ENCODE results near the gene RAB15. TPM values are rescaled to one million over a fixed set of nuclear protein-coding genes. Genes with fewer than 3 reads are reported as not detected.
A peak's percentile ranks its signal among the peaks of the same experiment; 100 is the strongest.

The RAB15 gene
- 23.1 to 25.0 TPM (median 24.5 TPM) in 3 replicates for total RNA-seq

DNA sequence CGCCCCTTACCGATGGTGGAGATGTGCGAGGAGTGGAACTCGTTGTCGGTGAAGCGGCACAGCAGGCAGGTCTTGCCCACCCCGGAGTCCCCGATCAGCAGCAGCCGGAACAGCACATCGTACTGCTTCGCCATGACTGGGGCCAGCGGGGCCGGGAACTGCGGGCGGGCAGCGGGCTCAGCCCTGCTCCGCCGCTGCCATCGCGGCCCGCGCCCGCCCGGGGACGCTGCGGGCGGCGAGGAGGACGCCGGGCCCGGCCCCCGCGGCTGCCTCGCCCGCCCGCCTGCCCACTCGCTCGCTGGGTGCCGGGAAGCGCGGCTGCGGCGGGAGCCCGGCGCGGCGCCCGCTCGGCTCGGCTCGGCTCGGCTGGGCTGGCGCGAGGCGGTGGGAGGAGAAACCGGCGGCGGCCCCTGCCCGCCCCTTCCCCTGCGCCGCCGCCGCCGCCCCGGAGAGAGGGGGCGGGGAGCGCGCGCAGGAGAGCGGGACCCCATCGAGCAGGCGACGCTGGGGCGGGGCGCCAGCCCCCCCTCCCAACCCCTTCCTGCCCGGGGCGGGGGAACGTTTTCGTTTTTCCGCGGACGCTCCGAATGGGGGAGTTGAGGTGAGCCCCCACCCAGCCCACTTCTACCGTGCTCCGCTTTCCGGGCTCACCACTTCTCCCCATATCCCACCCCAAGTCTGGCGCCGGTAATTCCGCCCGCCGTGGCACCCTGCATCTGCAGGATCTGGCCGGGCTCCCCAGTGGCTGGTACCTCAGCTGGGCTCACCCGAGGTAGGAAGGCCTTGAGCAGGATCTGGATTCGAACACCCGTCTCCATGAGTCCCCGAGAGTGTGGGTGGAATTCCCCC lies at the start of gene RAB15:
TSS of gene RAB15 (minus strand) at position 394 of the 849 bp plus-strand sequence. CDS start at position 134, 260 bp downstream.
- peak within 1 kb of the TSS; percentile 61 for H3K27ac Mint-ChIP-seq
- peaks cover 20% of the 10 kb centered on the region for H3K4me1 Mint-ChIP-seq
- peak within 1 kb of the TSS; percentile 84 for H3K4me3 Mint-ChIP-seq
- no peaks in the 10 kb centered on the region for H3K9me3 Mint-ChIP-seq
- no peaks in the 10 kb centered on the region for H3K27me3 Mint-ChIP-seq (ENCODE audit: low read depth)
- H3K36me3 Mint-ChIP-seq: no peaks in the 10 kb centered on the region
- peak; percentile 42 to 68 for DNase-seq (ENCODE audit: low spot score in 2 of 2, unreplicated experiment in 2 of 2)
- TF ChIP-seq, protein P1, sequence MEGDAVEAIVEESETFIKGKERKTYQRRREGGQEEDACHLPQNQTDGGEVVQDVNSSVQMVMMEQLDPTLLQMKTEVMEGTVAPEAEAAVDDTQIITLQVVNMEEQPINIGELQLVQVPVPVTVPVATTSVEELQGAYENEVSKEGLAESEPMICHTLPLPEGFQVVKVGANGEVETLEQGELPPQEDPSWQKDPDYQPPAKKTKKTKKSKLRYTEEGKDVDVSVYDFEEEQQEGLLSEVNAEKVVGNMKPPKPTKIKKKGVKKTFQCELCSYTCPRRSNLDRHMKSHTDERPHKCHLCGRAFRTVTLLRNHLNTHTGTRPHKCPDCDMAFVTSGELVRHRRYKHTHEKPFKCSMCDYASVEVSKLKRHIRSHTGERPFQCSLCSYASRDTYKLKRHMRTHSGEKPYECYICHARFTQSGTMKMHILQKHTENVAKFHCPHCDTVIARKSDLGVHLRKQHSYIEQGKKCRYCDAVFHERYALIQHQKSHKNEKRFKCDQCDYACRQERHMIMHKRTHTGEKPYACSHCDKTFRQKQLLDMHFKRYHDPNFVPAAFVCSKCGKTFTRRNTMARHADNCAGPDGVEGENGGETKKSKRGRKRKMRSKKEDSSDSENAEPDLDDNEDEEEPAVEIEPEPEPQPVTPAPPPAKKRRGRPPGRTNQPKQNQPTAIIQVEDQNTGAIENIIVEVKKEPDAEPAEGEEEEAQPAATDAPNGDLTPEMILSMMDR (IDR thresholded peaks at IDR 0.05; ENCODE audit: unreplicated experiment): no peak

DNA sequence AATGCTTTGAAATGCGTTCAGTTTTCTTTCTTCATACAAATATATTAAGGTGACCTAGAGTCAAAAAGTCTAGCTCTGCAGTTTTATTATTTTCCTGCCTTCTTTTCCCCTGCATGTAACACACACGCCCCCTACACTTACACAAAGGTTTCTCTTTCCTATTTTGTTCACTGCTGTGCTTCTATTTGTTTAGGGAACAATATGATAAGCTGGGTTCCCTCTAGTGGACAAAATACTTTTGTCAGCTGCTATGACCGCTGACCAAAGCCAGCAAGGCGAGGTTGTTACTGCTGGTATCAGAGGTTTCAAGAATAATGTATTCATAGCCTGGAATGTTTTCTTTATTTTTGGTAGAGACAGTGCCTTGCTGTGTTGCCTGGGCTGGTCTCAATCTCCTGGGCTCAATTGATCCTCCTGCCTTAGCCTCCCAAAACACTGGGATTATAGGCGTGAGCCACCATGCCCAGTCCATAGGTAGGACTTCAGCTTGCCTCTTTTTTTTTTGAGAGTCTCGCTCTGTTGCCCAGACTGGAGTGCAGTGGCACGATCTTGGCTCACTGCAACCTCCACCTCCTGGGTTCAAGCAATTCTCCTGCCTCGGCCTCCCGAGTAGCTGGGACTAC lies 47.9 kb upstream of the RAB15 start:
- DNase-seq (ENCODE audit: low spot score in 2 of 2, unreplicated experiment in 2 of 2): no peak
- Mint-ChIP-seq H3K9me3 (no peaks in the 10 kb centered on the region), H3K4me3 (no peak overlapping the region), H3K27me3 (ENCODE audit: low read depth) (no peaks in the 10 kb centered on the region), H3K36me3 (peaks cover 11% of the 10 kb centered on the region), H3K27ac (no peak overlapping the region), H3K4me1 (peaks cover 3% of the 10 kb centered on the region)
- TF ChIP-seq, protein P1 (IDR thresholded peaks at IDR 0.05; ENCODE audit: unreplicated experiment): peak; percentile 73

DNA sequence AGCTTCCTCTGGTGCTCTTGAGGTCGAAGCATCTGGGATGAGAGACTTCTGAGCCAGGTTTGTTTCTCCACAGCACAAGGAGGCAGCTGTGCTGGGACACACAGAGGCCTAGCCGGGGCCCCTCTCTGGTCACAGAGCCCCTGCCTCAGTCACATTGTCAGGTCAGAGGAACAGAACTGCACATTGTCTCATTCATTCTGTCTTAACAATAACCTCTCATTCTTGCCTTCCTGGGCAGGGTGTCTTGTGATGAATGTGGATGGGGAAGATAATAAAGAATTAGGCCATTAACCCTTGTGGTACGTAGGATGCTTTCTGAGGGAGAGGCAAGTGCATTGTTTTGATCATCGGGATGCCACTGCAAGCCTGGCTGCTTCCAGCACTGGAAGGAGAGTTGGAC lies 44.3 kb upstream of the RAB15 start:
- Mint-ChIP-seq H3K36me3 (peaks cover 20% of the 10 kb centered on the region), H3K9me3 (no peaks in the 10 kb centered on the region), H3K27me3 (ENCODE audit: low read depth) (no peaks in the 10 kb centered on the region), H3K4me3 (no peak overlapping the region), H3K27ac (no peak overlapping the region), H3K4me1 (peaks cover 15% of the 10 kb centered on the region)
- DNase-seq (ENCODE audit: low spot score in 2 of 2, unreplicated experiment in 2 of 2): no peak
- TF ChIP-seq, protein P1 (IDR thresholded peaks at IDR 0.05; ENCODE audit: unreplicated experiment): no peak

DNA sequence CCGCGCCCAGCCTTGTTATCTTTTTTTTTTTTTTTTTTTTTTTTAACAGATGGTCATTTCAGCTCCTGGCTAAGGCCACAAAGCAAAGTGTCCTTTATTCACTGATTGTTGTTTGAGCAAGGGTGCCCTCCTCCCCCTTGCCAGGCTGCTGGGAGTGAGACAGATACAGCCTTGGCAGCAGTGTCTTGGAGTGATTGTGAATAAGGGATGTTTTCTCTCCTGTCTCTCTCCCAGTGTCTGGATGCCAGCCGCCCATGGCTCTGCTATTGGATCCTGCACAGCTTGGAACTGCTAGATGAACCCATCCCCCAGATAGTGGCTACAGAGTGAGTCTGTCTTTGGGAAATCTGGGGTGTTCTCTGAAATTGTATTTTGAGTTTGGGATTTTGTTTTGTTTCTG lies 43.3 kb upstream of the RAB15 start:
- TF ChIP-seq, protein P1 (IDR thresholded peaks at IDR 0.05; ENCODE audit: unreplicated experiment): no peak
- H3K4me1 Mint-ChIP-seq: peaks cover 16% of the 10 kb centered on the region
- no peaks in the 10 kb centered on the region for H3K9me3 Mint-ChIP-seq
- H3K36me3 Mint-ChIP-seq: peaks cover 25% of the 10 kb centered on the region
- H3K4me3 Mint-ChIP-seq: no peak overlapping the region
- no peak overlapping the region for H3K27ac Mint-ChIP-seq
- DNase-seq (ENCODE audit: low spot score in 2 of 2, unreplicated experiment in 2 of 2): no peak
- no peaks in the 10 kb centered on the region for H3K27me3 Mint-ChIP-seq (ENCODE audit: low read depth)

DNA sequence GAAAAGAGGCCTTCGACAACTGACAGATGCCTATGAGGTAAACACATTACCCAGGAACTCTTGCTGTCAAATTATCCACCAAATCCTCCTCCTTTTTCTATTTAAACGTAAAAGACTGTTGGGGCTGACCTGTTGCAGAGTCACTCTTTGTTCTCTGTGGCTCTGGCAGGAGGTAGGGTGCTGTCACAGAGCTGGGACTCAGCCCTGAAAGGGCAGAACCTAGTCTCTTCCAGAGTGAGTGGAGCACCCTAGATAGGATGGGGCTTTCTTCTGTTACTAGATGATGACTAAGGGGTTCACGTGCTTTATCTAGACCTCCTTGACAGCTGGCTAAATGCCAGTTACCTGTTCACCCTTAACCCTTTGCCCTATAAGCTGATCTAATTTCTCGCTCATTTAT lies 40.2 kb upstream of the RAB15 start:
- Mint-ChIP-seq H3K4me1 (peaks cover 23% of the 10 kb centered on the region), H3K27me3 (ENCODE audit: low read depth) (no peaks in the 10 kb centered on the region), H3K9me3 (no peaks in the 10 kb centered on the region), H3K4me3 (no peak overlapping the region), H3K27ac (no peak overlapping the region), H3K36me3 (peaks cover 36% of the 10 kb centered on the region)
- TF ChIP-seq, protein P1 (IDR thresholded peaks at IDR 0.05; ENCODE audit: unreplicated experiment): no peak
- DNase-seq (ENCODE audit: low spot score in 2 of 2, unreplicated experiment in 2 of 2): no peak

All from mesothelial cell of epicardium (in vitro differentiated cells).